Right lobe of liver (tissue), 6 donors: ENCODE data around the gene PEPD. TPM values are rescaled to one million over a fixed set of nuclear protein-coding genes. Genes with fewer than 3 reads are reported as not detected.

ENCODE experiments used
- ATAC-seq, 4 donors: fragments of 200-7000 bp; cut with Tn5 transposase; one replicate each; pipeline ENCODE4 v1.9.1; 2020; ENCODE audit warnings: mild to moderate bottlenecking in 4 of 4, moderate library complexity in 4 of 4
- DNase-seq, 3 donors: peaks; one replicate each; pipeline ENCODE4 v3.0.0-alpha.2; 2020
- H3K27ac ChIP-seq, 3 donors: fragments of 200-600 bp; one replicate each; pipeline ENCODE4 v1.8.0; 2022
- H3K27me3 ChIP-seq, 2 donors: fragments of 200-600 bp; one replicate each; pipeline ENCODE4 v1.8.0; 2022
- H3K36me3 ChIP-seq, 4 donors: fragments of 200-600 bp; sonication (generic) in 1 of 4; one replicate each; pipeline versions ENCODE4 v1.5.1 to v1.8.0; 2017 to 2022; ENCODE audit warnings: control low read depth in 1 of 4
- H3K4me1 ChIP-seq, 4 donors: fragments of 200-600 bp; sonication (generic) in 1 of 4; one replicate each; pipeline versions ENCODE4 v1.5.1 to v1.8.0; 2017 to 2022; ENCODE audit warnings: control low read depth in 1 of 4
- H3K4me3 ChIP-seq, 3 donors: fragments of 200-600 bp; one replicate each; pipeline ENCODE4 v1.8.0; 2022
- H3K9me3 ChIP-seq, 4 donors: fragments of 200-600 bp; sonication (generic) in 1 of 4; one replicate each; pipeline versions ENCODE4 v1.5.1 to v1.8.0; 2017 to 2022; ENCODE audit warnings: control low read depth in 1 of 4
- CTCF ChIP-seq, 4 donors: fragments of 200-600 bp in 3 of 4; fragments of 450-650 bp in 1 of 4; IDR thresholded peaks; one replicate each; pipeline versions ENCODE4 v1.5.1 to v1.8.0; 2016 to 2022; ENCODE audit warnings: antibody characterized with exemption in 4 of 4, mild to moderate bottlenecking in 2 of 4
- POLR2A ChIP-seq: fragments of 450-650 bp; IDR thresholded peaks from one replicate; pipeline ENCODE4 v1.6.1; 2017; ENCODE audit warnings: antibody characterized with exemption, mild to moderate bottlenecking
- WGBS: methylation state at CpG from one replicate; pipeline ENCODE4 v1.1.6; 2018; ENCODE audit warnings: low coverage, low lambda C conversion rate; ENCODE audit not compliant: insufficient coverage; ENCODE audit errors: missing lambda C conversion rate; 5-methylcytosine and 5-hydroxymethylcytosine counted together
- intact Hi-C, 2 donors: fragments of 100-400 bp; cut with DNase I; formaldehyde crosslinking; loops; one replicate each; pipeline versions ENCODE4 v1.11.2 to v1.14.1; 2022
- total RNA-seq, 6 experiments: library from RNA; depleted of rRNA in 2 of 6; stranded (reverse); fragments of >200 nt in 2 of 6; fragmentation: NEBNext Ultra II Directional in 3 of 6; extraction: Animal tissue kit (Norgen Biotek cat#: 25700) in 3 of 6; gene quantifications; one replicate each; pipeline versions ENCODE4 v1.1.0 to v1.2.4, GENCODE V29; 2016 to 2023
- donor health status: DM: no; HTN: yes; CAD: no.
- donor health status: DM: no; HTN: no; CAD: no.
- donor health status: DM: no; HTN: no; CAD: no.
- donor health status: DM: no; HTN: yes; CAD: no.
- donor health status: DM: no; HTN: yes; CAD: no.

Gene PEPD
- total RNA-seq, 6 experiments from 2014 or later = 121 to 261 (median 167) TPM

- H3K36me3 ChIP-seq = peaks cover 0 to 25% (median 0%) of the 10 kb centered on the region in 4 donors
- peaks cover 0 to 33% (median 15%) of the 10 kb centered on the region in 4 donors for H3K4me1 ChIP-seq
Measured at GRCh38 chr19:33408538-33409434, 112.8 kb downstream of the PEPD start.

GRCh38 chr19:33408116-33408515 is 113.5 kb downstream of the PEPD start:
- intact Hi-C loops = loop anchor here in 1 of 2 donors (5.0 to 10.0 kb wide), 3 partner anchors 73 to 171 kb away; partner anchors contain the start of gene CEBPA
- TF ChIP-seq POLR2A = no peak
- TF ChIP-seq CTCF (IDR thresholded peaks at IDR 0.05) = no peak
- H3K27ac ChIP-seq = no peak overlapping the region
- ATAC-seq (no peak), DNase-seq (peak; percentile 20 to 54 (median 46))
- WGBS = 91% methylated on average over 4 of the region's 13 CpGs
- H3K4me3 ChIP-seq = no peak overlapping the region
- no peaks in the 10 kb centered on the region for H3K9me3 ChIP-seq
- peaks cover 0 to 25% (median 0%) of the 10 kb centered on the region in 4 donors for H3K36me3 ChIP-seq
- peaks cover 0 to 37% (median 19%) of the 10 kb centered on the region in 4 donors for H3K4me1 ChIP-seq
- no peaks in the 10 kb centered on the region for H3K27me3 ChIP-seq

More at GRCh38 chr19:33408538-33409434, 112.8 kb downstream of the PEPD start:
- intact Hi-C loops = loop anchor here in 1 of 2 donors (5.0 to 10.0 kb wide), 3 partner anchors 74 to 171 kb away; partner anchors contain the start of gene CEBPA
- DNase-seq (peak; percentile 14 to 46 (median 23)), ATAC-seq (no peak)
- Histone ChIP-seq H3K9me3 (no peaks in the 10 kb centered on the region), H3K27me3 (no peaks in the 10 kb centered on the region), H3K4me3 (no peak overlapping the region), H3K27ac (no peak overlapping the region)
- 59% methylated on average over 12 of the region's 18 CpGs for WGBS
- TF ChIP-seq POLR2A (no peak), CTCF (IDR thresholded peaks at IDR 0.05) (no peak)

GRCh38 chr19:33407716-33408115 is 113.9 kb downstream of the PEPD start:
- ATAC-seq (no peak), DNase-seq (peak in 2 of 3 donors; percentile 28 to 55)
- H3K4me1 ChIP-seq = peaks cover 0 to 41% (median 22%) of the 10 kb centered on the region in 4 donors
- peaks cover 0 to 25% (median 0%) of the 10 kb centered on the region in 4 donors for H3K36me3 ChIP-seq
- H3K4me3 ChIP-seq = no peak overlapping the region
- no peak overlapping the region for H3K27ac ChIP-seq
- TF ChIP-seq CTCF (IDR thresholded peaks at IDR 0.05) (no peak), POLR2A (no peak)
- WGBS = 33% methylated on average over 7 of the region's 12 CpGs
- no peaks in the 10 kb centered on the region for H3K9me3 ChIP-seq
- H3K27me3 ChIP-seq = no peaks in the 10 kb centered on the region
- intact Hi-C loops = loop anchor here (2.0 to 10.0 kb wide), 4 partner anchors 73 to 171 kb away; partner anchors contain the start of gene CEBPA (in 1 of the 2)

GRCh38 chr19:33407140-33407551 is 114.4 kb downstream of the PEPD start:
- WGBS = 10% methylated on average over 6 of the region's 9 CpGs
- TF ChIP-seq CTCF (IDR thresholded peaks at IDR 0.05) (no peak), POLR2A (no peak)
- DNase-seq (peak in 1 of 3 donors; percentile 35), ATAC-seq (no peak)
- Histone ChIP-seq H3K4me3 (no peak overlapping the region), H3K4me1 (peaks cover 0 to 47% (median 25%) of the 10 kb centered on the region in 4 donors), H3K36me3 (peaks cover 0 to 25% (median 0%) of the 10 kb centered on the region in 4 donors), H3K27me3 (no peaks in the 10 kb centered on the region), H3K27ac (peak overlapping the region in 2 of 3 donors; percentile 18 to 96), H3K9me3 (no peaks in the 10 kb centered on the region)
- intact Hi-C loops = loop anchor here (2.0 to 10.0 kb wide), 4 partner anchors 72 to 170 kb away; partner anchors contain the start of gene CEBPA (in 1 of the 2)
